ENCODE results near the gene KAZN. TPM values are rescaled to one million over a fixed set of nuclear protein-coding genes. Genes with fewer than 3 reads are reported as not detected.

The KAZN gene
- total RNA-seq, 1 donor from 2014 or later: 7.9 TPM

GRCh38 chr1:14894811-14895560, 296.5 kb downstream of the KAZN start:
- H3K4me1 Mint-ChIP-seq (ENCODE audit: low read depth, unreplicated experiment): peaks cover 53% of the 10 kb centered on the region
- no peak for DNase-seq
- H3K4me3 Mint-ChIP-seq (ENCODE audit: unreplicated experiment): no peak overlapping the region
- H3K9me3 Mint-ChIP-seq (ENCODE audit: unreplicated experiment): peaks cover 33% of the 10 kb centered on the region
- H3K27ac Mint-ChIP-seq (ENCODE audit: unreplicated experiment): no peak overlapping the region
- H3K36me3 Mint-ChIP-seq (ENCODE audit: unreplicated experiment): no peaks in the 10 kb centered on the region
- TF ChIP-seq, protein P1, sequence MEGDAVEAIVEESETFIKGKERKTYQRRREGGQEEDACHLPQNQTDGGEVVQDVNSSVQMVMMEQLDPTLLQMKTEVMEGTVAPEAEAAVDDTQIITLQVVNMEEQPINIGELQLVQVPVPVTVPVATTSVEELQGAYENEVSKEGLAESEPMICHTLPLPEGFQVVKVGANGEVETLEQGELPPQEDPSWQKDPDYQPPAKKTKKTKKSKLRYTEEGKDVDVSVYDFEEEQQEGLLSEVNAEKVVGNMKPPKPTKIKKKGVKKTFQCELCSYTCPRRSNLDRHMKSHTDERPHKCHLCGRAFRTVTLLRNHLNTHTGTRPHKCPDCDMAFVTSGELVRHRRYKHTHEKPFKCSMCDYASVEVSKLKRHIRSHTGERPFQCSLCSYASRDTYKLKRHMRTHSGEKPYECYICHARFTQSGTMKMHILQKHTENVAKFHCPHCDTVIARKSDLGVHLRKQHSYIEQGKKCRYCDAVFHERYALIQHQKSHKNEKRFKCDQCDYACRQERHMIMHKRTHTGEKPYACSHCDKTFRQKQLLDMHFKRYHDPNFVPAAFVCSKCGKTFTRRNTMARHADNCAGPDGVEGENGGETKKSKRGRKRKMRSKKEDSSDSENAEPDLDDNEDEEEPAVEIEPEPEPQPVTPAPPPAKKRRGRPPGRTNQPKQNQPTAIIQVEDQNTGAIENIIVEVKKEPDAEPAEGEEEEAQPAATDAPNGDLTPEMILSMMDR (IDR thresholded peaks at IDR 0.05; ENCODE audit: partially characterized antibody, unreplicated experiment): no peak
- H3K27me3 Mint-ChIP-seq (ENCODE audit: unreplicated experiment): peaks cover 18% of the 10 kb centered on the region

DNA sequence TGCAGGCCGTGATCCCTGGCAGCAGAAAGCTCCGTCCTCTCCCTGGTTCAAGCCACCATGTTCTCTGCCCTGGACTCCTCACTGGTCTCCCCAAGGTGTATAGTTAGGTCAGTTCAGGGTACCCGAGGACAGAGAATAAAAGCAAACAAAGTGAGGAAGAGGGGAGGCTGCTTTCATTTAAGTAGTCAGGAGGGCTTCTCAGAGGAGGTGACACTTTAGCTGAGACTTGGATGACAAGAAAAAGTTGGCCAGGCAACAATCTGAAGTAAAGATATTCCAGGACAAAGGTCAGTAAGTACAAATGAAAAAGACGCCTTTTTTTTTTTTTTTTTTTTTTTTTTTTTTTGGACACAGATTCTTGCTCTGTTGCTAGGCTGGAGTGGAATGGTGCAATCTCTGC, 297.2 kb downstream of the KAZN start:
- TF ChIP-seq, protein P1 (IDR thresholded peaks at IDR 0.05; ENCODE audit: partially characterized antibody, unreplicated experiment): no peak
- peaks cover 16% of the 10 kb centered on the region for H3K27me3 Mint-ChIP-seq (ENCODE audit: unreplicated experiment)
- H3K36me3 Mint-ChIP-seq (ENCODE audit: unreplicated experiment): no peaks in the 10 kb centered on the region
- H3K27ac Mint-ChIP-seq (ENCODE audit: unreplicated experiment): peak overlapping the region; percentile 15
- H3K4me1 Mint-ChIP-seq (ENCODE audit: low read depth, unreplicated experiment): peaks cover 49% of the 10 kb centered on the region
- H3K9me3 Mint-ChIP-seq (ENCODE audit: unreplicated experiment): peaks cover 33% of the 10 kb centered on the region
- no peak for DNase-seq
- H3K4me3 Mint-ChIP-seq (ENCODE audit: unreplicated experiment): no peak overlapping the region

DNA sequence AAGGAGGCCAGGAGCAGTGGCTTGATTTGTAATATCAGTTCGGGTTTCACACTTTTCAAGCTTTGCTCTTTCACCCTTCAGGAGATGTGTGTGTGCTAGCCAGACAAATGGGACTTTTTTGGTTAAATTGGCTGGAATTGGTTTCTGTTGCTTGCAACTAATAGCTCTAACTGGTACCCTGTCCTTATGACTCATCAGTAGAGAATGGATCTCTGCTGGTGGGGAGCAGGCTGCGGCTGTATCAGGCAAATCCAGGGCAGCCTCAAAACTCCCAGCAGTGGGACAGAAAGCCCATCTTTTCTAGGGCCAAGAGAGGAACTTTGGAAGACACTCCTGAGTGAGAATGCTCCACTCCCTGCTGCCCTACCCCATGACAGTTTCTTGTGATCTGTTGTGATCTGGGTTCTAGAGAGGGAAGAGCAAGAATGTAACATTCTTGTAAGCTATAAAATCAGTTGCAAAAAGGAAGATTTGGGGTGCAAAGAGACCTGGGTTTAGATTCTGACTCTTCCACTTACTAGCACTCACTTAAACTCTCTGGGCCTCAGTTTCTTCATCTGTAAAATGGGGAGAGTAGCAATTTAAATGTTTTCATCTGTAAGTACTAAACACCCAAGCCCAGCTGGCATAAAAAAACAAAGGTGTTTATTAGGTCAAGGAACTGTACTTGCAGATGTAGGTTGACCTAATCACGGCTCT, 298.0 kb downstream of the KAZN start:
- TF ChIP-seq, protein P1 (IDR thresholded peaks at IDR 0.05; ENCODE audit: partially characterized antibody, unreplicated experiment): no peak
- H3K9me3 Mint-ChIP-seq (ENCODE audit: unreplicated experiment): peaks cover 32% of the 10 kb centered on the region
- H3K4me3 Mint-ChIP-seq (ENCODE audit: unreplicated experiment): no peak overlapping the region
- H3K27ac Mint-ChIP-seq (ENCODE audit: unreplicated experiment): no peak overlapping the region
- DNase-seq: no peak
- peaks cover 46% of the 10 kb centered on the region for H3K4me1 Mint-ChIP-seq (ENCODE audit: low read depth, unreplicated experiment)
- no peaks in the 10 kb centered on the region for H3K36me3 Mint-ChIP-seq (ENCODE audit: unreplicated experiment)
- H3K27me3 Mint-ChIP-seq (ENCODE audit: unreplicated experiment): peaks cover 16% of the 10 kb centered on the region

- H3K4me1 Mint-ChIP-seq (ENCODE audit: low read depth, unreplicated experiment): peaks cover 41% of the 10 kb centered on the region
- no peaks in the 10 kb centered on the region for H3K36me3 Mint-ChIP-seq (ENCODE audit: unreplicated experiment)
- TF ChIP-seq, protein P1 (IDR thresholded peaks at IDR 0.05; ENCODE audit: partially characterized antibody, unreplicated experiment): no peak
Measured at GRCh38 chr1:14897080-14897449, 298.6 kb downstream of the KAZN start.

GRCh38 chr1:14897547-14897946, 299.1 kb downstream of the KAZN start:
- no peak overlapping the region for H3K4me3 Mint-ChIP-seq (ENCODE audit: unreplicated experiment)
- TF ChIP-seq, protein P1 (IDR thresholded peaks at IDR 0.05; ENCODE audit: partially characterized antibody, unreplicated experiment): no peak
- H3K9me3 Mint-ChIP-seq (ENCODE audit: unreplicated experiment): peaks cover 22% of the 10 kb centered on the region
- H3K27me3 Mint-ChIP-seq (ENCODE audit: unreplicated experiment): peaks cover 12% of the 10 kb centered on the region
- peaks cover 37% of the 10 kb centered on the region for H3K4me1 Mint-ChIP-seq (ENCODE audit: low read depth, unreplicated experiment)
- no peak for DNase-seq
- no peak overlapping the region for H3K27ac Mint-ChIP-seq (ENCODE audit: unreplicated experiment)
- no peaks in the 10 kb centered on the region for H3K36me3 Mint-ChIP-seq (ENCODE audit: unreplicated experiment)

More at GRCh38 chr1:14897080-14897449, 298.6 kb downstream of the KAZN start:
- DNase-seq: no peak
- Mint-ChIP-seq H3K27ac (ENCODE audit: unreplicated experiment) (no peak overlapping the region), H3K9me3 (ENCODE audit: unreplicated experiment) (peaks cover 26% of the 10 kb centered on the region), H3K27me3 (ENCODE audit: unreplicated experiment) (peaks cover 14% of the 10 kb centered on the region), H3K4me3 (ENCODE audit: unreplicated experiment) (no peak overlapping the region)
